ENCODE measurements around the gene CLSTN1.
"Not testable (repeated sequence)": the region's sequence is repeated elsewhere in the genome, so short reads cannot be mapped to it uniquely, and the experiment has no call there.

CLSTN1 gene

DNA sequence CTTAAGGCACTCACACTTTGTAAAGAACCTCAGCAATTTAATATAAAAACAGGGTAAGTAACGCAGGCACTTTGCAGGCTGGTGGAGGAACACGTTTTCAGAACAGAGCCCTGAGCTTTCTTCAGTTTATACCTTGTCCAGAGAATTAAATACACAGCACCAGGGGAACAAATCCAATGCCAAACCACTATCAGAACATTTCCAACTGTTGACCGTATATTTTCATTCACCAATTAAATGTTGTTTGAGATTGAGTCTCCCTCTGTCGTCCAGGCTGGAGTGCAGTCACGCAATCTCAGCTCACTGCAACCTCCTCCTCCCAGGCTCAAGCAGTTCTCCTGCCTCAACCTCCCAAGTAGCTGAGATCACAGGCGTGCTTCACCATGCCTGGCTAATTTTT lies 29.7 kb downstream of the CLSTN1 start:
- DNase-seq, result no peak

DNA sequence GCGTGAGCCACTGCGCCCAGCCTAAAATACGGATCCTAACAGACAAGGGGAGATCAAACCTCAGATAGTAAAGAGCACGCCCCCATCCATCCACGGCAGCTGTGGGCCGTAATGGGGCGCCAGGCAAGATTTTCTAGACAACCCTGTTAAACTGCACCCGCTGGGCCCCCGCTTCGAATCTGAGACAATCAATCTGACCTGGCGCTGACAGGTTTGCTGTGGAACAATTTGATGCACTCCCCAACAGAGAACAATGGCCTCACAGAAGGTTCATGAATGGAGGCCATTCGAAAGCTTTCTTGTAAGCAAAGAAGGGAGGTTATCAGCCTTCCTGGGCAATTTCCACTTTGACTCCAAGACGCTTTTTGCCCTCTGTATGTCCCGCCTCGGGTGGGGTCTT lies 30.5 kb downstream of the CLSTN1 start:
- DNase-seq, result no peak

- no peak for DNase-seq
These were observed 31.4 kb downstream of the CLSTN1 start for GRCh38 chr1:9792156-9793042.

DNA sequence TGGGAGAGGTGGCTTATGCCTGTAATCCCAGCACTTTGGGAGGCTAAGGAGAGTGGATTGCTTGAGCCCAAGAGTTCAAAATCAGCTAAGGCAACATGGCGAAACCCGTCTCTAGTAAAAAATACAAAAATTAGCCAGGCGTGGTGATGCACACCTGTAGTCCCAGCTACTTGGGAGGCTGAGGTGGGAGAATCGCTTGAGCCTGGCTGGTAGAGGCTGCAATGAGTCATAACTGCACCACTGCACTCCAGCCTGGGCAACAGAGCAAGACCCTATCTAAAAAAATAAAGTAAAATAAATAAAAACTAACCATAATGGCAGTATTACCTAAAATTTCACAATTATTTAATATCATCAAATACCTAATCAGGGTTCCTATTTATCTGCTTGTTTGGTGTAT lies 34.1 kb downstream of the CLSTN1 start:
- not testable (repeated sequence) for DNase-seq

DNA sequence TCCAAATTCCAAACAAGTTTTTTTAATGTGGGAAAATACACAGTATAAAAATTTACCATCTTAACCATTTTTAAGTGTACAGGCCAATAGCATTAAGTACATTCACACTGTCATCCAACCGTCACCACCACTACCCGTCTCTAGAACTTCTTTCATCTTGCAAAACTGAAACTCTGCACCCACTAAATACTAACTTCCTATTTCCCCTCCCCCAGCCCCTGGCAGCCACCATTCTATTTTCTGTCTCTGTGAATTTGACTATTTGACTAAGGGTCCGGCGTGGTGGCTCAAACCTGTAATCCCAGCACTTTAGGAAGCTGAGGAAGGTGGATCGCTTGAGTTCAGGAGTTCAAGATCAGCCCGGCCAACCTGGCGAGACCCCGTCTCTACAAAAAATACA lies 36.1 kb downstream of the CLSTN1 start:
- peak; percentile 14 for DNase-seq

GRCh38 chr1:9785406-9785805 lies 38.4 kb downstream of the CLSTN1 start:
- DNase-seq, result no peak

DNA sequence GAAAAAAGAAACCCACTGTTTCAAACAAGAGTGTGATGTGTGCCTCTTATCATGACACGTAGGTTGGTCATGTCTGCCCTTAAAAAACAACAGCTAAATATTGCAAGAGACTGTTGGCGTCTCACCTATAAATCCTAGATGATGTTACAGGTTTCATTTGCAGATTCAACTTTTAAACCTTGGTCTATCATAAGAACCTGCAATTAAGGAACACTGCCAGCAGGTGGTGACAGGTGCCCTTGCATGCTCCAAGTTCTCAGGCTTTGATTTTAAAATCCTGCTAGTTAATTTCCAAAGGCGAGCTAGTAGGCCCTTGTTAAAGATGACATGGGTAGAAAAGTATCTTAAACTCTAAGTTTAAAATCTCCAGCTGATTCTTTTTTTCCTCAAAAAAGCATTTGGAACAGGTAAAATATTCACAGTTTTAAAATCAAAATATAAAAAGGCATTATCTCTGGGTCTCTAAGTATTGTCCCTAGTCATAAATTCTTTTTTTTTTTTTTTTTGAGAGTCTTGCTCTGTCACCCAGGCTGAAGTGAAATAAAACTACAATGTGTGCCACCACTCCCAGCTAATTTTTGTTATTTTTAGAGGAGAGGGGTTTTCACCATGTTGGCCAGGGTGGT lies 39.1 kb downstream of the CLSTN1 start:
- DNase-seq, result peak; percentile 75

DNA sequence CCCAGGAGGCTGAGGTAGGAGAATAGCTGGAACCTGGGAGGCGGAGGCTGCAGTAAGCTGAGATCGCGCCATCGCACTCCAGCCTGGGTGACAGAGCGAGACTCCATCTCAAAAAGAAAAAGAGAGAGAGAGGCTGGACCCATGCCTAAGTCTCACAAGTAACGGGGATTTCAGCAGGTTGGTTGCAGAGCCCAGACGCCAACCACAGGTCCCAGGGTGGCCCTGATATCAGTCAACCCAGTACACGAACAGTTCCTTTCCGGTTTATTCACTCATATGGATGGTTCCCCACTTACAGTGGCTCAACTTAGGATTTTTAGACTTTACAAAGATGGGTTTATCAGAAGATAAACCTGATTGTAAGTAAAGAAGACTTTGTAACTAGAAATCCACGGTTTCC lies 40.9 kb downstream of the CLSTN1 start:
- DNase-seq, result no peak

DNA sequence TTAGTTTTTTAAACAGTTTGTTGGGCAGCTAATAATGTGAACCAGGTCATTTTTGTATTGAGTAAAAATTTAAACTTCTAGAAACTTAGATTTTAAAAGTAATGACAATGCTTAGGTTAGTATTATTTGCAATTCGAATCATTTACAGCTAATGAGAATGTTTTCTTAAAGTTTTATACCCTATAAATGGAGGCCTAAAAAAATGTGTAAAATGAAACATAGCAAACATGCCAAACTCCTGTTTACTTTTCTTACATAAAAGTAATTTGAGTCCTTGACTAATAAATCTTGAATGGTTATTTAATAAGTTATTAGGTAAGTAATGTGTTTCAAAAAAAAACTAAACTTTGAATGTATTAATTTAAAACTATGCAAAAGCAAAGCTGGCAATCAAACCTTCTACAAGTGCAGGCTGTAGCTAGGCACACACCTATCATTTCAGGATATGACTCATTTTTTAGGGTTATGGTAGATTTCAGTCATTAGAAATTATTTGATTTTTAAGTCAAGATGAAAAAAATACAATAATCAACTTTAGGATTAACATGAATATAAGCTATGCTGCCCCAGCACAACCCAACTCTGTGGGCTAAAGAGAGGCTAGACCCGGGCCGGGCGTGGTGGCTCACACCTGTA lies 41.5 kb downstream of the CLSTN1 start:
- DNase-seq, result no peak

DNA sequence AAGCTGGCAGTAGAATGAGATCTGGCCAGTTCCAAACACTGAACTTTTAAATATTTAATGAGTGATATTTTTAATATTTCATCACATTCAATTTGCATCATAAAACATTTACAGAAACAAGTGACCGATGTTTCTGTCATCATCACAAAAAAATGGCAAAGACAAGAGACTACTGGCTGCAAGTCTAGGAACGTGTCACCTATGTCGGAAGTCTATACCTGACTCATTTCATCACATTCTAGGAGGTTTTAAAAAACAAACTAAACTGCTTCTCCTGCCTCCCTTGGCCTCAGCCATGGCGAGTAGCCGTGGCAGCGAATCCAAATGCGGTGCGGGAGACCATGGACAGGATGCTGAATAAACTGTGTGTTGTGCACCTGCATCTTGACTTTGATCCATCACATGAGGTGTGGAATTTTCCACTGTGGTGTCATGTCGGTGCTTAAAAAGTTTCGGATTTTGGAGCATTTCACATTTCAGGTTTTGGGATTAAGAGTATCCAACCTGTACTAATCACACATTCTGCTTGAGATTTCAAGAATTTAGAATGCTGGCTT lies 43.1 kb downstream of the CLSTN1 start:
- no peak for DNase-seq

DNA sequence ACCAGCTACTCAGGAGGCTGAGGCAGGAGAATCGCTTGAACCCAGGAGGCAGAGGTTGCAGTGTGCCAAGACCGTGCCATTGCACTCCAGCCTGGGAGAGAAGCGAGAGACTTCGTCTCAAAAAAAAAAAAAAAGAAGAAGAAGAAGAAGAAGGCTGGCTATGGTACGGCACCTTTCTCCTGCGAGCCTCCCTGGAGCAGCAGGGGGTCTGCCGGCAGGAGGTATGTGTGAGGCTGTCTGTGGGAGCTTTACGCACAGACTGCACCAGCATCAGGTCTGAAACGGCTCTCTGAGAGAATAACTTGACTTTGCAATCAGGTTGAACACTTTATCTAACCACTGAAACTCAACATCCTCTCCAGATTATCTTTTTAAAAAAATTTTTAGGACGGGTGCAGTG lies 44.9 kb downstream of the CLSTN1 start:
- DNase-seq, result no peak

GRCh38 chr1:9776685-9777084 lies 47.1 kb downstream of the CLSTN1 start:
- DNase-seq, result no peak

DNA sequence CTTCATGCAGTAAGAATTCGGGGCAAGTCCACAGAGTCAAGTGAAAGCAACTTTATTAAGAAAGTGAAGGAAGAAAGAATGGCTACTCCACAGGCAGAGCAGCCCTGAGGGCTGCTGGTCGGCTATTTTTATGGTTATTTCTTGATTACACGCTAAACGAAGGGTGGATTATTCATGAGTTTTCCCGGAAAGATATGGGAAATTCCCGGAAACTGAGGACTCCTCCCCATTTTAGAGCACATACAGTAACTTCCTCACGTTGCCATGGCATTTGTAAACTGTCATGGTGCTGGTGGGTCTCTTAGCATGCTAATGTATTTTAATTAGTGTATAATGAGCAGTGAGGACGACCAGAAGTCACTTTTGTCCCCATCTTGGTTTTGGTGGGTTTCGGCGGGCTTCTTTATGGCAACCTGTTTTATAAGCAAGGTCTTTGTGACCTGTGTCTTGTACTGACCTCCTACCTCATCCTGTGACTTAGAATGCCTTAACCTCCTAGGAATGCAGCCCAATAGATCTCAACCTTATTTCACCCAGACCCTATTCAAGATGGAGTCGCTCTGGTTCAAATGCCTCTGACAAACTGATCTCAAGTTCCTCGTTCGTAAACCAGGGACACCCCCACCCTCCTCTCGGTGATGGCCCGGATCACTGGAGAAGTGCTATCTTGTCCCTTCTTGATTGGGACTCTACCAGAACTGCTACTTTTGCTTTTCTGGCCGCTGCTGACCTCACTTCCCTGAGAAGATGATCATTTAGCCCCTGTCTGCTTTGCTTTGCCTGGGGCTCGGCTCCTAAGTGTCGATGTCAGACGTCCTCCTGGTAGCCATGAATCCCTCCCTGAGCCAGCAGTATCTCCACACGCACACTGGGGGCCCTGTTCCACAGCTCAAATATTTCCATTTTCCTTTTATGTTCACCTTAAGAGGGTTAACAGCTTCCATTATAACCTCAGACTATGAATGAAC lies 48.8 kb downstream of the CLSTN1 start:
- DNase-seq, result peak; percentile 76

- DNase-seq, result no peak
These were observed 53.5 kb downstream of the CLSTN1 start for GRCh38 chr1:9770298-9770697.

DNA sequence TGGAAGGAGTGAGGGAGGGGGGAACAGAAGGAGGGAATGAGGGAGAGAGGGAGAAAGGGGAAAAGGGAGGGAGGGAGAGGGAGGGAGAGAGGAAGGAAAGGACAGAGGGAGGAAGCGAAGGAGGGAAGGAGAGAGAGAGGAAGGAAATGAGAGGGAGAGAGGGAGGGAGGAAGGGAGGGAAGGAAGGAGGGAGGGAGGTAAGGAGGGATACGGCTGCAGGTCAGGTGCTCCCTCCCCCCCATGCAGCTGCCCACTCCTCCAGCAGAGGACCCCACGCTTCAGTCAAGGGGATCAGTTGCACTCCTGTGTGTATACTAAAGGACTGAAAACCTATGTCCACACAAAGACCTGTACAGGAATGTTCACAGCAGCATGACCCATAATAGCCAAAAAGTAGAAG lies 54.8 kb downstream of the CLSTN1 start:
- no peak for DNase-seq

GRCh38 chr1:9767964-9768668 lies 55.6 kb downstream of the CLSTN1 start:
- DNase-seq, result no peak

GRCh38 chr1:9766759-9767442 lies 56.9 kb downstream of the CLSTN1 start:
- DNase-seq, result no peak

DNA sequence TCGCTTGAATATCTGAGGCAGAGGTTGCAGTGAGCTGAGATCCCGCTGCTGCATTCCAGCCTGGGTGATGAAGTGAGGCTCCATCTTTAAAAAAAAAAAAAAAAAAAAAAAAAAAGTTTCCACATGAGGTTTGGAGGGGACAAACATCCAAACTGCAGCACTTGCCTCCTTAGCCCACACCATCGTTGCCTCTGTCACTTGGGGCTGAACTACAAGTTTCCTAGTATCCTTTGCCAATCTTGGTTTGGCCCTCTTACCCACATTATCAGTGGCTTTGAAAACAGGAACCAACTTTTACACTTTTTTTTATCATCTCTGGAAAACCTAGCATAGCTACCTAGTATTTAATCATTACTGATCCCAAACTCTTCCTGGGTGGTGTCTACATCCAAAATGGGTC lies 59.2 kb downstream of the CLSTN1 start:
- DNase-seq, result peak; percentile 54

- DNase-seq, result no peak
These were observed 59.9 kb downstream of the CLSTN1 start for GRCh38 chr1:9763914-9764313.

GRCh38 chr1:9762446-9762845 lies 61.3 kb downstream of the CLSTN1 start:
- DNase-seq, result not testable (repeated sequence)

GRCh38 chr1:9761855-9762254 lies 61.9 kb downstream of the CLSTN1 start:
- DNase-seq, result no peak
